GM19468 (cell line): ENCODE data around the gene TAS2R4.
"Not testable (repeated sequence)": the region's sequence is repeated elsewhere in the genome, so short reads cannot be mapped to it uniquely, and the experiment has no call there.

Experiments
- ATAC-seq: cut with Tn5 transposase; IDR thresholded peaks from one replicate; pipeline ENCODE4 v1.9.1; 2021; ENCODE audit warnings: mild to moderate bottlenecking, moderate library complexity, moderate number of reproducible peaks; ENCODE audit not compliant: unreplicated experiment; ENCODE audit errors: extremely low read depth

Gene TAS2R4

DNA sequence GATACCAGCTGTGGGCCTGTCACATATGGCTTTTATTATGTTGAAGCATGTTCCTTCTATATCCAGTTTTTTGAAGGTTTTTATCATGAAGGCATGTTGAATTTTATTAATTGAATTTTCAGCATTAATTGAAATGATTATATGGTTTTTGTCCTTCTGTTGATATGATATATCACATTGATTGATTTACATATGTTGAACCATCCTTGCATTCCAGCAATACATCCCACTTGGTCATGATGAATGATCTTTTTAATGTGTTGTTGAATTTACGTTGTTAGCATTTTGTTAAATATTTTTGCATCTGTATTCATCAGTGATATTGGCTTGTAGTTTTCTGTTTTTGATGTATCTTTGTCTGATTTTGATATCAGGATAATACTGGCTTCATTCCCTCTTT lies 43.6 kb downstream of the TAS2R4 start:
- ATAC-seq = no peak

DNA sequence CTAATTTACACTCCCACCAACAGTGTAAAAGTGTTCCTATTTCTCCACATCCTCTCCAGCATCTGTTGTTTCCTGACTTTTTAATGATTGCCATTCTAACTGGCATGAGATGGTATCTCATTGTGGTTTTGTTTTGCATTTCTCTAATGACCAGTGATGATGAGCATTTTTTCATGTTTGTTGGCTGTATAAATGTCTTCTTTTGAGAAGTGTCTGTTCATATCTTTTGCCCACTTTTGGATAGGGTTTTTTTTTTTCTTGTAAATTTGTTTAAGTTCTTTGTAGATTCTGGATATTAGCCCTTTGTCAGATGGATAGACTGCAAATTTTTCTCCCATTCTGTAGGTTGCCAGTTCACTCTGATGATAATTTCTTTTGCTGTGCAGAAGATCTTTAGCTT lies 46.0 kb downstream of the TAS2R4 start:
- ATAC-seq = not testable (repeated sequence)
